H1 (cell line): ENCODE measurements around the gene GALNT9. TPM values are rescaled to one million over a fixed set of nuclear protein-coding genes. Genes with fewer than 3 reads are reported as not detected.

Source experiments
- BCL11A ChIP-seq, 2 experiments: IDR thresholded peaks; one replicate each; pipeline ENCODE4 v1.6.1; 2011; ENCODE audit warnings: low read depth in 2 of 2, low read length in 2 of 2, mild to moderate bottlenecking in 2 of 2
- CEBPB ChIP-seq: IDR thresholded peaks from 2 replicates; pipeline ENCODE4 v1.6.1; 2012; ENCODE audit warnings: low read depth, low read length
- CREB1 ChIP-seq: IDR thresholded peaks from 2 replicates; pipeline ENCODE4 v1.6.1; 2012; ENCODE audit warnings: inconsistent platforms
- HDAC6 ChIP-seq: IDR thresholded peaks from one replicate; pipeline ENCODE4 v1.7.1; 2012; ENCODE audit warnings: low read depth, mild to moderate bottlenecking, inconsistent platforms, low read length, moderate library complexity
- KDM5A ChIP-seq: fragments of 200-600 bp; IDR thresholded peaks from 2 replicates; pipeline ENCODE4 v1.7.1; 2012; ENCODE audit warnings: mild to moderate bottlenecking, low read length, inconsistent platforms, mixed read lengths
- POLR2A ChIP-seq, 2 experiments: IDR thresholded peaks; 1 replicate in 1 of 2; 2 replicates in 1 of 2; pipeline ENCODE4 v1.6.1; 2011; ENCODE audit warnings: low read depth in 2 of 2, low read length in 2 of 2, mild to moderate bottlenecking in 2 of 2; ENCODE audit errors: control extremely low read depth in 1 of 2
- RNF2 ChIP-seq: fragments of 200-900, 300-1000 bp; sonication (generic); IDR thresholded peaks from 2 replicates; pipeline ENCODE4 v1.7.1; 2016; ENCODE audit warnings: borderline replicate concordance, low read depth, mild to moderate bottlenecking, antibody characterized with exemption, low read length; ENCODE audit not compliant: poor library complexity, severe bottlenecking; ENCODE audit errors: missing control alignments
- polyA plus RNA-seq, 7 experiments: library from polyadenylated mRNA; depleted of rRNA in 3 of 7; stranded (reverse) in 5 of 7; unstranded in 2 of 7; fragments of >200 nt in 5 of 7; fragments of 200-250 nt in 2 of 7; gene quantifications; 1 replicate in 5 of 7; 2 replicates in 1 of 7; 4 replicates in 1 of 7; pipeline versions ENCODE4 v1.2.1 to v1.2.3, GENCODE V29; 2011 to 2013; ENCODE audit warnings: missing spikeins in 2 of 7, mixed read lengths in 2 of 7
- total RNA-seq: library from RNA; stranded (reverse); fragmentation: NEBNext Ultra II Directional; extraction: Animal tissue kit (Norgen Biotek cat#: 25700); gene quantifications from 2 replicates; pipeline ENCODE4 v1.2.1, GENCODE V29; 2021
- TF ChIP-seq, protein P1 (sequence below): fragments of 300-600 bp; sonication (generic); IDR thresholded peaks from 2 replicates; pipeline ENCODE4 v1.7.1; 2012; ENCODE audit warnings: low read length, moderate library complexity, mild to moderate bottlenecking, inconsistent platforms; ENCODE audit not compliant: insufficient replicate concordance
- TF ChIP-seq, protein P2 (sequence below): IDR thresholded peaks from 2 replicates; pipeline ENCODE4 v1.6.1; 2011; ENCODE audit warnings: low read depth, mild to moderate bottlenecking, low read length; ENCODE audit not compliant: insufficient read depth

The GALNT9 gene
- total and polyA plus RNA-seq, 2 of the 8 experiments (the other 6 are each of a cell fraction or from before 2014, with no cell fraction given), result 2.0 to 3.6 TPM

DNA sequence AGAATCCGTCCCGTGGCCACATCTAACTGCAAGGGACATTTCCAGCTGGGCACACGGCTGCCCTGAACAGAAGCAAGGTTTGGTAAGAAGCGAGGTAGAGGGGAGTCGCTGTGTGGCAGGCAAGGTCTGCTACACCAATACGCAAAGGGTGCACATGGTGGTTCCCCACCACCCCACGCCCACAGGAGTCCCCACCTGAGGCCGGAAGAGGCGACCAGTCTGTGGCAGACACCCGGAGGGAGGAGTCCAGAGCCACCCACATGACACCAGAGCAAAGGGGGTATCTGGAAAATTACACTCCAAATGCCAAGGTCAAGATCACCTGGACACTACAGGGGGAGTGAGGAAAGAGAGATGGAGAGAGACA lies 47.1 kb upstream of the GALNT9 start (continued):
- TF ChIP-seq, protein P1, sequence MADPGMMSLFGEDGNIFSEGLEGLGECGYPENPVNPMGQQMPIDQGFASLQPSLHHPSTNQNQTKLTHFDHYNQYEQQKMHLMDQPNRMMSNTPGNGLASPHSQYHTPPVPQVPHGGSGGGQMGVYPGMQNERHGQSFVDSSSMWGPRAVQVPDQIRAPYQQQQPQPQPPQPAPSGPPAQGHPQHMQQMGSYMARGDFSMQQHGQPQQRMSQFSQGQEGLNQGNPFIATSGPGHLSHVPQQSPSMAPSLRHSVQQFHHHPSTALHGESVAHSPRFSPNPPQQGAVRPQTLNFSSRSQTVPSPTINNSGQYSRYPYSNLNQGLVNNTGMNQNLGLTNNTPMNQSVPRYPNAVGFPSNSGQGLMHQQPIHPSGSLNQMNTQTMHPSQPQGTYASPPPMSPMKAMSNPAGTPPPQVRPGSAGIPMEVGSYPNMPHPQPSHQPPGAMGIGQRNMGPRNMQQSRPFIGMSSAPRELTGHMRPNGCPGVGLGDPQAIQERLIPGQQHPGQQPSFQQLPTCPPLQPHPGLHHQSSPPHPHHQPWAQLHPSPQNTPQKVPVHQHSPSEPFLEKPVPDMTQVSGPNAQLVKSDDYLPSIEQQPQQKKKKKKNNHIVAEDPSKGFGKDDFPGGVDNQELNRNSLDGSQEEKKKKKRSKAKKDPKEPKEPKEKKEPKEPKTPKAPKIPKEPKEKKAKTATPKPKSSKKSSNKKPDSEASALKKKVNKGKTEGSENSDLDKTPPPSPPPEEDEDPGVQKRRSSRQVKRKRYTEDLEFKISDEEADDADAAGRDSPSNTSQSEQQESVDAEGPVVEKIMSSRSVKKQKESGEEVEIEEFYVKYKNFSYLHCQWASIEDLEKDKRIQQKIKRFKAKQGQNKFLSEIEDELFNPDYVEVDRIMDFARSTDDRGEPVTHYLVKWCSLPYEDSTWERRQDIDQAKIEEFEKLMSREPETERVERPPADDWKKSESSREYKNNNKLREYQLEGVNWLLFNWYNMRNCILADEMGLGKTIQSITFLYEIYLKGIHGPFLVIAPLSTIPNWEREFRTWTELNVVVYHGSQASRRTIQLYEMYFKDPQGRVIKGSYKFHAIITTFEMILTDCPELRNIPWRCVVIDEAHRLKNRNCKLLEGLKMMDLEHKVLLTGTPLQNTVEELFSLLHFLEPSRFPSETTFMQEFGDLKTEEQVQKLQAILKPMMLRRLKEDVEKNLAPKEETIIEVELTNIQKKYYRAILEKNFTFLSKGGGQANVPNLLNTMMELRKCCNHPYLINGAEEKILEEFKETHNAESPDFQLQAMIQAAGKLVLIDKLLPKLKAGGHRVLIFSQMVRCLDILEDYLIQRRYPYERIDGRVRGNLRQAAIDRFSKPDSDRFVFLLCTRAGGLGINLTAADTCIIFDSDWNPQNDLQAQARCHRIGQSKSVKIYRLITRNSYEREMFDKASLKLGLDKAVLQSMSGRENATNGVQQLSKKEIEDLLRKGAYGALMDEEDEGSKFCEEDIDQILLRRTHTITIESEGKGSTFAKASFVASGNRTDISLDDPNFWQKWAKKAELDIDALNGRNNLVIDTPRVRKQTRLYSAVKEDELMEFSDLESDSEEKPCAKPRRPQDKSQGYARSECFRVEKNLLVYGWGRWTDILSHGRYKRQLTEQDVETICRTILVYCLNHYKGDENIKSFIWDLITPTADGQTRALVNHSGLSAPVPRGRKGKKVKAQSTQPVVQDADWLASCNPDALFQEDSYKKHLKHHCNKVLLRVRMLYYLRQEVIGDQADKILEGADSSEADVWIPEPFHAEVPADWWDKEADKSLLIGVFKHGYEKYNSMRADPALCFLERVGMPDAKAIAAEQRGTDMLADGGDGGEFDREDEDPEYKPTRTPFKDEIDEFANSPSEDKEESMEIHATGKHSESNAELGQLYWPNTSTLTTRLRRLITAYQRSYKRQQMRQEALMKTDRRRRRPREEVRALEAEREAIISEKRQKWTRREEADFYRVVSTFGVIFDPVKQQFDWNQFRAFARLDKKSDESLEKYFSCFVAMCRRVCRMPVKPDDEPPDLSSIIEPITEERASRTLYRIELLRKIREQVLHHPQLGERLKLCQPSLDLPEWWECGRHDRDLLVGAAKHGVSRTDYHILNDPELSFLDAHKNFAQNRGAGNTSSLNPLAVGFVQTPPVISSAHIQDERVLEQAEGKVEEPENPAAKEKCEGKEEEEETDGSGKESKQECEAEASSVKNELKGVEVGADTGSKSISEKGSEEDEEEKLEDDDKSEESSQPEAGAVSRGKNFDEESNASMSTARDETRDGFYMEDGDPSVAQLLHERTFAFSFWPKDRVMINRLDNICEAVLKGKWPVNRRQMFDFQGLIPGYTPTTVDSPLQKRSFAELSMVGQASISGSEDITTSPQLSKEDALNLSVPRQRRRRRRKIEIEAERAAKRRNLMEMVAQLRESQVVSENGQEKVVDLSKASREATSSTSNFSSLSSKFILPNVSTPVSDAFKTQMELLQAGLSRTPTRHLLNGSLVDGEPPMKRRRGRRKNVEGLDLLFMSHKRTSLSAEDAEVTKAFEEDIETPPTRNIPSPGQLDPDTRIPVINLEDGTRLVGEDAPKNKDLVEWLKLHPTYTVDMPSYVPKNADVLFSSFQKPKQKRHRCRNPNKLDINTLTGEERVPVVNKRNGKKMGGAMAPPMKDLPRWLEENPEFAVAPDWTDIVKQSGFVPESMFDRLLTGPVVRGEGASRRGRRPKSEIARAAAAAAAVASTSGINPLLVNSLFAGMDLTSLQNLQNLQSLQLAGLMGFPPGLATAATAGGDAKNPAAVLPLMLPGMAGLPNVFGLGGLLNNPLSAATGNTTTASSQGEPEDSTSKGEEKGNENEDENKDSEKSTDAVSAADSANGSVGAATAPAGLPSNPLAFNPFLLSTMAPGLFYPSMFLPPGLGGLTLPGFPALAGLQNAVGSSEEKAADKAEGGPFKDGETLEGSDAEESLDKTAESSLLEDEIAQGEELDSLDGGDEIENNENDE, result no peak
- TF ChIP-seq CEBPB (no peak), KDM5A (no peak), CREB1 (no peak), RNF2 (no peak), BCL11A (IDR thresholded peaks at IDR 0.05; ENCODE audit: low read depth in 2 of 2, low read length in 2 of 2) (no peak), POLR2A (IDR thresholded peaks at IDR 0.05; ENCODE audit: control extremely low read depth in 1 of 2, low read depth in 2 of 2, low read length in 2 of 2) (no peak), HDAC6 (no peak)
- TF ChIP-seq, protein P2, sequence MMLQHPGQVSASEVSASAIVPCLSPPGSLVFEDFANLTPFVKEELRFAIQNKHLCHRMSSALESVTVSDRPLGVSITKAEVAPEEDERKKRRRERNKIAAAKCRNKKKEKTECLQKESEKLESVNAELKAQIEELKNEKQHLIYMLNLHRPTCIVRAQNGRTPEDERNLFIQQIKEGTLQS, result no peak
